Superior temporal gyrus (tissue), 1 donor: Measurements from ENCODE around the gene MBD3L3.
"Not testable (repeated sequence)": the region's sequence is repeated elsewhere in the genome, so short reads cannot be mapped to it uniquely, and the experiment has no call there.

Experiments used
- DNase-seq: peaks from one replicate; pipeline ENCODE4 v3.0.0-alpha.2; 2016; ENCODE audit errors: extremely low spot score

The MBD3L3 gene

GRCh38 chr19:7063339-7063738 is 4.9 kb upstream of the MBD3L3 start:
- DNase-seq: no peak

- DNase-seq: not testable (repeated sequence)
These were observed 1.5 kb upstream of the MBD3L3 start for GRCh38 chr19:7059977-7060376.

- not testable (repeated sequence) for DNase-seq
These were observed 2.1 kb downstream of the MBD3L3 start for GRCh38 chr19:7056371-7056770.

GRCh38 chr19:7055679-7056078 is 2.8 kb downstream of the MBD3L3 start:
- DNase-seq: not testable (repeated sequence)

GRCh38 chr19:7054635-7055368 is 3.7 kb downstream of the MBD3L3 start:
- DNase-seq: not testable (repeated sequence)

GRCh38 chr19:7052896-7053295 is 5.6 kb downstream of the MBD3L3 start:
- DNase-seq: not testable (repeated sequence)

GRCh38 chr19:7051421-7051820 is 7.1 kb downstream of the MBD3L3 start:
- DNase-seq: not testable (repeated sequence)

GRCh38 chr19:7049021-7049420 is 9.5 kb downstream of the MBD3L3 start, which contains the start of gene MBD3L2:
MBD3L2 (plus strand) TSS chr19:7049321; CDS start chr19:7049374, 53 bp downstream.
- not testable (repeated sequence) for DNase-seq

GRCh38 chr19:7041563-7041962 is 16.9 kb downstream of the MBD3L3 start:
- not testable (repeated sequence) for DNase-seq

- not testable (repeated sequence) for DNase-seq
These were observed 18.4 kb downstream of the MBD3L3 start, which contains the start of gene MBD3L4 for GRCh38 chr19:7040079-7040478. MBD3L4 (minus strand) TSS chr19:7040179; CDS start chr19:7040144, 35 bp downstream.

- DNase-seq: not testable (repeated sequence)
These were observed 28.2 kb downstream of the MBD3L3 start, which contains the start of gene MBD3L5 for GRCh38 chr19:7030278-7030677. MBD3L5 (plus strand) TSS chr19:7030578; CDS start chr19:7030612, 34 bp downstream.

- DNase-seq: not testable (repeated sequence)
These were observed 29.7 kb downstream of the MBD3L3 start for GRCh38 chr19:7028790-7029189.

- DNase-seq: not testable (repeated sequence)
These were observed 37.1 kb downstream of the MBD3L3 start, which contains the start of gene MBD3L2B for GRCh38 chr19:7021331-7021730. MBD3L2B (minus strand) TSS chr19:7021431; CDS start chr19:7021397, 34 bp downstream.

- DNase-seq: no peak
These were observed 39.6 kb downstream of the MBD3L3 start for GRCh38 chr19:7018828-7019227.

GRCh38 chr19:7013678-7014077 is 44.8 kb downstream of the MBD3L3 start:
- peak; percentile 18 for DNase-seq

GRCh38 chr19:7010722-7011593 is 47.5 kb downstream of the MBD3L3 start:
- no peak for DNase-seq

- no peak for DNase-seq
These were observed 50.6 kb downstream of the MBD3L3 start for GRCh38 chr19:7007859-7008258.
